Activated CD4-positive, alpha-beta T cell treated with anti-CD3 and anti-CD28 coated beads, Interleukin-2, amount 50 U/mL, for 48 hours (primary cell): ENCODE measurements around the gene KRTAP19-6.

Experiments used
- DNase-seq, 2 experiments: peaks; one replicate each; pipeline ENCODE4 v3.0.0-alpha.2; 2020

Gene KRTAP19-6, protein sequence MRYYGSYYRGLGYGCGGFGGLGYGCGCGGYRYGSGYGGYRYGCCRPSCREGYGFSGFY

DNA sequence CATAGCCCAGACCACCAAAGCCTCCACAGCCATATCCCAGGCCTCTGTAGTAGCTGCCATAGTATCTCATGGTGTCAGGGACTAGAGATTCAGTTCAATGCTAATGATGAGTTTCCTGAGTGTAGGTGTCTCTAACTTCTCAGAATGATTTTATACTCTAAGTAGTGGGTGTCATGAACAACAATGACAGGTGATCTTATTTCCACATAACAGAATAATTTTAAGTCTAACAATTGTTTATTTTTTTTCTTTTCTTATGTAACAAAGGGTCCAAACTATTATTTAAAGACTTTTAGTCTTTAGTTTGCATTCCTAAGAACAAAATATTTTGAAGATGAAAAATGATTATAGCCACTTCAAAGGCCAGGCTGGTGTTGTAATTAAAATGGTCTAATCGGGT lies at the start of gene KRTAP19-6:
Gene KRTAP19-6, minus strand, starts transcription at position 101 of the 400 bp plus-strand sequence. Its CDS starts 31 bp downstream, at position 70.
- no peak for DNase-seq

DNA sequence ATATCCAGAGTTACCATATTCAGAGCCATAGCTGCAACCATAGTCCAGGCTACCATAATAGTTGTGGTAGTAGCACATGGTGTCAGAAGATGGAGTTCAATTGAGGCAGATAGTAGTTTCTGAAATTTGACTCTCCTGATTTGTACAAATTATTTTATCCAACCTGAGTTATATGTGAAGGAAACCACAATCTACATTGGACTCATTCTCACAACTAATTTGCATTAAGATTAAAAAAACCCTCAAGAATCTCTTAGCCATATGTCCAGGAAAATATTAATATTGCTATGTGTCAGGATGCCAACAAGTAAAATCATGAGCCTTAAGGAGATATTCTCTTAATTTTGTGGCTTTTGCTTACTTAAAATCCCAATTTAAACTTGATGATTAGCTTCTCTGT lies 48.6 kb upstream of the KRTAP19-6 start, which contains the start of gene KRTAP22-2:
Gene KRTAP22-2, minus strand, starts transcription at position 101 of the 400 bp plus-strand sequence.
- no peak for DNase-seq

DNA sequence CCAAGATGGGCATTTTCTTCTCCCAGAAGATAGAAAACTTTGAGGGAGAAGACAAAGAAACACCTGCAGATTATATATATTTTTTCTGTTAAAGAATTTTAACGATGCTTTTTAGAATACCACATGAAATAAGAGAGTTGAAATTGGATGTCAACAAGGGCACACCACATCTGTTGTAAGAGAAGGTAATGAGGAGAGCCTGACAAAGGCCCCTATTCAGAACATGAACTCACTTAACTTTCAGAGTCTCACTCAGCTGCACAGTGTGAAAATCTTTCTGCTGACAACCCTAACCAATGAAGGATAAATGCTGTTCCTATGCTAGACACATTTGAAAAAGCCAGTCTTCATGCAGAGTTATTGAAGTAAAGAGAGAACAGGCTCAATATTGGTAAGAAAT lies 41.2 kb upstream of the KRTAP19-6 start:
- no peak for DNase-seq

DNA sequence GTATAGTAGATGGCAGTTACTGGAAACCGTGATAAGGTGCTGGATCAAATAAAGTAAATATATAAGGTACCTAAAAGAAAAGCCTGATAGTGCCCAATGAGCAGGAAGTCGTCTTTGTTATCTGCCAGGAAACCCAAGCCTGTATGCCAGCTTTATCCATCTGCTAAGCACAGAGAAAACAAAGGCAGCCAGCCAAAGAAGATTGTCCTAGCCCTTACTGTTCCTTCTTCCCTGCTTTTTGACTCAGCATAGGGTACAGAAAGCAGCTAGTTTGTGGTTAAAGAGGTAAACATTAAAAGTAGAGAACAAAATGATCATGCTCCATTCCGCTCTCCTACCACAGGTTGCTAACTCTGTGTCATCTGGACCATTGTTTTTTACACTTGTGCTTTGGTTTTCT lies 38.5 kb upstream of the KRTAP19-6 start:
- no peak for DNase-seq

DNA sequence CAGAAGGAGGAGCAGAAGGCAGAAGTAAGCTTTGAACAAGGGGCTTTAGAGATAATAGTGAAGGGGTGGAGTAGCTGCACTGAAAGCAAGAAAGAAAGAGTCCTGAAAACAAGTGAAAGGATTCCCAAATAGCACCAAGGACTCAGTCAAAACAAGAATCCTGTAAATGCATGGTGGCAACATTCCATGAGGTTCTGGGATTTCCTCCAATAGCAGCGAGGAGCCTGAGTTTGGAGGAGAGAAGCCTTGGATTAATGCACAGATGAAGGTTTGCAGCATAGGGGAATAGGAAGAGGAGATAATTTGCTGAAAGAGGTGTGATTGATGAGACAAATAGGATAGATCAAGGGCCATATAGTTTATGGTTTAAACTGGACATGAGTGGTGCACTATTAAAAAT lies 37.7 kb upstream of the KRTAP19-6 start:
- DNase-seq, result no peak

DNA sequence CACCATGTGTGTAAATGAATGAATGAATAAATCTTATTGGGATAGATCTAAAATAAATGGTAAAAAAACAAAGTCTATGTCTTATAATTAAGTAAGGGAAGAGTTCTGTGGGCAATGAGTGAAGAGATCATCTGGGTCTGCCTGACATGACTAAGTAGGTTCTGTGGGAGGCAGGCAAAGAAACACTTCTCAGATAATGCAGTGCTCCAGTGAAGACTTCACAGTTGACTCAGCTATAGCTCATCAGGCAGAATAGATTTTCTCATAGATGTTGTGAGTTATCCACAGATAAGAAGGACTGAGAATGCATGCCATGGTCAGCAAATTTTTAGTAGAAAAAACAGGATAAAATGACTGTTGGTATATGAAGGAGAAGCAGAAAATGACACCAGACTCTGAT lies 36.1 kb upstream of the KRTAP19-6 start:
- no peak for DNase-seq

DNA sequence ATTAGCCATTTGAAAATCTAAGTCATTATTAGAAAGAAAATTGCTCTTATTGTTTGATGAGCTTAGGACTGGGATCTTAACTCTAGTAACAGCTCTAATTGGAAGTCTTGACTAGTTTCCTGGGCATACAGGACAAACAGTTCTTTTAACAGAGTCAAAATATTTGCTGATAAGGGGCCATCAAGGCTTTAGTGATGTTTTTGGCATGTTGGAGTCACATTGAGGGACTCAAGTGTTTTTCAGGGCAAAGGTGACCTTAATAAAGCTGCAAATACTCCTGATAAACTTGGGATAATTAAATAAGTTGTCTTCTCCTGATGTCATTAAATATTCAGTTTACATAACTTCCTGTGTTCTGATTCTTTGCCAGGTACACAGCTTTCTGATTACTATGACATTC lies 26.0 kb upstream of the KRTAP19-6 start:
- DNase-seq, result no peak

DNA sequence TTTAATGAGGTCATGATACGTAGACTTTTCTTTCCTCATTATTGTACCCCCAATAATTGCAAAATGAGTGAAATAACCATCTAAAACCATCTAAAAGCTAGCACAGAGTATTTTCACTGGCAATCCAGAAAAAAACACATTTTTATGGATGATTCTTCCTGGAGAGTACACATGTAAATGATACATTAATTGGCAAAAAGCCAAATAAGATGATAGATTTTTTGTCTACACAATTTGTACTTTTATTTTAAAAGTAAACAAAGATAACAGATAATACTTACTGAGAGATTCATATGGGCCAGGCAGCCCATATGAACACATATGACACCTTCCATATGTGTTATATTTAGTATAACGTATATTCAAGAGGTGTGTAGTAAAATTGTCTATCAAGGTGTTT lies 22.0 kb upstream of the KRTAP19-6 start:
- DNase-seq, result no peak

DNA sequence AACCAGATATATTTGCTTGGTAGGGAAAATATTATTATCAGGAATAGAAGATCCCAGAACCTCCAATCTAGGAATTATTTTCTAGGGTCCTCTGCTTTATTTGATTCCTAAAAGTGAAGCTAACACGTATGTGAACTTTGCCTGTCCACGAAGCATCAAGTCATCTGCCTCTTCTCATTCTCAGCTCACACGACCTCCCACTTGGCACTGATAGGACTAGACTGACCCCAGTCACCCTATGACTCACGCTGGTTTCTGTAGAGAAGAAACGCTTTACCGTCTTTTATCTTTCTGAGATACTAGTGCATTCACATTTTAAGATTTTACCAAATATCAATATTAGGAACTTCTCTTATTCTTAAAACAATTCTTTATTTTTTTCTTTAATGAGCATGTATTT lies 21.4 kb upstream of the KRTAP19-6 start:
- DNase-seq, result no peak

DNA sequence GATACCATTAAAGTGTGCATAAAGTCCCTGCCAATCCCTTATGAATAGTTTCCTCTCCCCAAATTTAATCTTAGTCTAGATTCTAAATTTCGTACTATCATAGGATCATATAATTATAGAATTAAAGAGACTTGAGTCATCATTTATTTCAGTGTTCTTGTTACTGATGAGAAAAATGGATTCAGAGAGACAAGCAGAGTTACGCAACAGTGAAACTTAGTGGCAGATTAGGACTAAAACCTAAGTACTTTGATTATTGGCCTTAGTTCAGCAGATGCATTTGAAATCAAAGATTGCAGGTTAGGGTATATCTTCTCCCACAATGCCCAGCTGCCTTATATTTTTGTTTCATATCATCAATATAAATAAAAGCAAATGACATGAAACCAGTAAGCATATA lies 20.3 kb upstream of the KRTAP19-6 start:
- no peak for DNase-seq

DNA sequence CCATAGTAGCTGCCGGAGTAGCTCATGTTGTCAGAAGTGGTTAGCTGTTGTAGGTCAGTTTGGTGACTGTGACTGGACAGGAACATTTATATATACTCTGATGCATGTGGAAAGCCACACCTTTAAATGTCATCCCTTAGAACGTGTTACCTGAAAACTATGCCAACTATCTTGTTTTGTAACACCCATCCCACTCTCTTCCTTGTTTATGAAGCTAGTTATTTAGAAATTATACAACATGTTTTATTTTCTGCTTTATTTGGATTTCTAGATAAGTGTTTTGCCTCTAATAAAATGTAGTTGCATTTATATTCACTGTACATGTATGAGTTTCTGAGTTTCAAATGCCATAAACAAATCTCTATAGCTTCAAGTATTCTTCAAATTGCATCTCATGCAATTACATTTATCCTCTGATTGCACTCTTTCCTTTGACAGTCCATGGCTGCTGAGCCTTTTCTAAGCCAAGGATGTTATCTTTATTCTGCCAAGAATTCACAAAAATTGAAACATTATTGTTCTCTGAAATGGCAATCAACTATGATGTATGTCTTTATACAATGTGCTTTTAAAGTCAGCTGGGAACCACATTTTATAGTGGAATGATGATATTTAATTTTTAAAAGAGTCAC lies 19.7 kb upstream of the KRTAP19-6 start, which contains the start of gene KRTAP19-7:
Gene KRTAP19-7, minus strand, starts transcription at position 51 of the 632 bp plus-strand sequence. Its CDS starts 25 bp downstream, at position 26.
- no peak for DNase-seq

DNA sequence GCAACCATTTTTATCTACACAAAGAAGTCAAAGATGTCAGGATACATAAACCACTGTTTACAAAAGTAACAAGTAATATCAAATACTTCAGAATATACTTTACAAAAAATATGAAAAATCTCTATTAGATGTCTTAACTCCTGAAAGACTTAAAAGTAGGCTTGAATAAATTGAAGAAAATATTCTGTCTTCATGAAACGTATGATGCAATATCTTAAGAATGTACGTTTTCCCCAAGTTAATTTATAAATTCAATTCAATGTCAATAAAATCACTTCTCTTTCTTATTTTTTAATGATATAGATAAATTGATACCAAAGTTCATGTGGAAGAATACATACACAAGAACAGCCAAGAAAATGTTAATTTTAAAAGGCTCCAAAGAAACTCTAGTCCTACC lies 13.4 kb upstream of the KRTAP19-6 start:
- no peak for DNase-seq

DNA sequence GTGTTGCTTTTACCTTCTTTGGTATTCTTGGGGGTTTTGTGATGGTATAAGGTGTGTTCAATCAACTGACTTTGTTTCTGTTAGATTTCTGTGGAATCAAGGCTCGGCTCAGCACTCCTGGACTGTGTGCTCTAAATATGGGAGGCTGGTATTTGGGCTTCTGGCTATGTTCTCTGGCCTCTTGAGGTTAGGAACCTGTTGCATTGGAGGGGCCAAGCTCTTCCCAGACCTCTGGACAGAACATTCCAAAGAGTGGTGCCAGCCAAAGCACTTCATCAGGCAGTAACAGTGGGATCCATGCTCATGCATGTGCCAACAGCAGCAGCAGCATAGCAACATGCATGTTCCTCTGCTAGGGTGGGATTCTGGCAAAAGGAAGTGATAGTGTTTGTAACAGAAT lies 11.1 kb upstream of the KRTAP19-6 start:
- DNase-seq, result no peak

DNA sequence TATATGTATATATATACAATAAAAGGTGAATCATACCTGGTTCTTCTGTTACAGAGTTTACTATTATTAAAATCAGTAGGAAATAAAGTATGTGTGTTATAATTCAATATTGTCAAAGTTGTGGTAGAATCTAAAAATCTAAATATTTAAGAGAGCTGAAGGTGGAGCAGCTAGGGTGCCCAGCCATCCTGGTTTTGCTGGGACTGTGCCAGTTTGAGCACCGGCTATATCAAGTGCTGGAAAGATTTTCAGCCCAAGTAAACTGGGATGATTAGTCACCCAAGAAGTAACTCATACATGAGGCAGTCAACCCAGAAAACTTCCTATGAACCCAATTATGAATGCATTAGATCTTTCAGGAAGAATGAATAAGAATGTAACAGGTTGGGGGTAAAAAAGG lies 22.8 kb downstream of the KRTAP19-6 start:
- no peak for DNase-seq

DNA sequence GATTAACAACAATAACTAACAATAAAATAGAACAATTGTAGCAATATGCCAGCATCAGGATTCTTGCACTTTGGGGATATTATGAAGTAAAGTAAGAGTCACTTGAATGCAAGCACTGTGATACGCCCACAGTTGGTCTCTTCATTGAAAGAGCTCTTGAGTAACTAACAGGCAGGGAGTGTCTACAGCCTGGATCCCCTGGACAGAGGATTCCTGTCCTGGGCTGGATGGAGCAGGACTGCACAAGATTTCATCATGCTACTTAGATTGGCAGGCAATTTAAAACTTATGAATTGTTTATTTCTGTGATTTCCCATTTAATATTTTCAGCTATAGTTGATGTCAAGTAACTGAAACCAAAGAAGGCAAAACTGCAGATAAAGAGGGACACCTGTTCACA lies 26.0 kb downstream of the KRTAP19-6 start:
- DNase-seq, result no peak

DNA sequence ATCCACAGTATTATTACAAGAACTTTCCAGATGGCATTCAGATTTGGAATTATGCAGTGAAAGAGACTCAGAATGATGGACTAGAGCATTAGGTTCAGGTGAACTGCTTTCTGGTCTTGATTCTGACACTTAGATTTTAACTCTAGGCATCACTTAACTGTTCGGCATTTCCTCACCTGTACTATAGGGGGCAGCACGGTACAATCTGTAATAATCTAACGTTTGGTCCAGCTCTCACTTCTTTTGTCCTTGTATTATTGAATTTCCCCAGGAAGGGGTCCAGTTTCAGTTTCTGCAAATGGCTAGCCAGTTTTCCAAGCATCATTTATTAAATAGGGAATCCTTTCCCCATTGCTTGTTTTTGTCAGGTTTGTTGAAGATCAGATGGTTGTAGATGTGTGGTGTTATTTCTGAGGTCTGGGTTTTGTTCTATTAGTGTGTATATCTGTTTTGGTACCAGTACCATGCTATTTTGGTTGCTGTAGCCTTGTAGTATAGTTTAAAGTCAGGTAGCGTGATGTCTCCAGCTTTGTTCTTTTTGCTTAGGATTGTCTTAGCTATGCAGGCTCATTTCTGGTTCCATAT lies 36.0 kb downstream of the KRTAP19-6 start:
- DNase-seq, result peak in 1 of 2 experiments; percentile 3

DNA sequence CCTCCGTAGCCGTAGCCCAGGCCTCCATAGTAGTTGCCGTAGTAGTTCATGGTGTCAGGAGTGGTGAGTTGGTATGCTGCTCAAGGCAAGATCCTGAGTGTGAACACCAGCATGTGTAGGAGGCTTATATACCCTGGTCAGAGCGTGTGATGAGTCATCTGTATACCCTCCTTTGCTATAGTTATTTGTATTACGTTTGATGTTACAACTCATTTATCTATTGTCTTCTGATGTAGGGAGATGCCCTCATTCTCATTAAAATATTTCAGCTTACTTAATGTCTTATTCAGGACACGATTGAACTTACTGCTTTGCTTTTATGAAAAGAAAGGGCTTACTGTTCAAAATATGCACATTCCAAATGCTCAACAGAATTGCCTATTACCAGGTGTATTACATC lies 39.6 kb downstream of the KRTAP19-6 start, which contains the start of gene KRTAP19-5:
Gene KRTAP19-5, minus strand, starts transcription at position 101 of the 400 bp plus-strand sequence. Its CDS starts 51 bp downstream, at position 50.
- DNase-seq, result no peak

DNA sequence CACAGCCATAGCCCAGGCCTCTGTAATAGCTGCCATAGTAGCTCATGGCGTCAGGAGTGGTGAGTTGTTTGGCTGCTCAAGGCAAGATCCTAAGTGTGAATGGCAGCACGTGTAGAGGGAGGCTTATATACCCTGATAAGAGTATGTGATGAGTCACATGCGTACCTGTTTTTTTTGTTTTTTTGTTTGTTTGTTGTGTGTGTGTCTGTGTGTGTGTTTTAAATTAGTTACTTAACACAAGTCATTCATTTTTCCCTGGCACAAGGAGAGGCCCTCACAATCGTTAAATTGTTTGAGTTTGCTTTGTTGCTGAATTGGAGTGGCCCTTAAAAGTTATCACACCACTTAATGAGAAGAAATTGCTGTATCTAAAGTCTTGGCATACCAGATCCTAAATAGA lies 44.6 kb downstream of the KRTAP19-6 start, which contains the start of gene KRTAP19-4:
Gene KRTAP19-4, minus strand, starts transcription at position 101 of the 400 bp plus-strand sequence. Its CDS starts 55 bp downstream, at position 46.
- DNase-seq, result no peak

DNA sequence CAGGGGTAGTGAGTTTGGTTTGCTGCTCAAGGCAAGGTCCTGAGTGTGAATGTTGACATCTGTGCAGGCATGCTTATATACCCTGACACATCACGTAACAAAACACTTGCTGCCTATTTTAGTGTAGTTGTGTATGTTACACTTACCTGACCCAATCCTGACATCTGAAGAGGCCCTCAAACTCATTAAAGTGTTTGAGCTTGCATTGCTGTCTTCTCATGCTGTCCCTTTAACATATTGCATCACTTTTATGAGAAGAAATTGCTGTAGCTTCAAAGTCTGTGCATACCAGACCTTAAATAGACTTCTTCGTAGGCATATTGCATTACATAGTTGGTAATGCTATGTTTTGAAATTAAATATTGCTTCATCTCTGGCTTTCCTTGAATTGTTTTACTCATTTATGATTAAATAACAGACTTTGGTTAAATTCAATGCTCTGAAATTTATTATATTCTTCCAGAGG lies 49.7 kb downstream of the KRTAP19-6 start, which contains the start of gene KRTAP19-3:
Gene KRTAP19-3, minus strand, starts transcription at position 51 of the 466 bp plus-strand sequence. CDS start 56 bp downstream, outside the sequence.
- DNase-seq, result no peak
